HG03175 (cell line): ENCODE data around the gene LCNL1.

Source experiments
- ATAC-seq: cut with Tn5 transposase; IDR thresholded peaks from one replicate; pipeline ENCODE4 v1.9.1; 2021; ENCODE audit warnings: mild to moderate bottlenecking, moderate library complexity; ENCODE audit not compliant: unreplicated experiment

The LCNL1 gene

GRCh38 chr9:137009217-137009616, 26.4 kb downstream of the LCNL1 start:
- no peak for ATAC-seq

- ATAC-seq = no peak
Observed at GRCh38 chr9:137009938-137010732, 27.3 kb downstream of the LCNL1 start.

GRCh38 chr9:137011156-137011555, 28.4 kb downstream of the LCNL1 start:
- ATAC-seq = no peak

GRCh38 chr9:137011907-137012675, 29.3 kb downstream of the LCNL1 start:
- ATAC-seq = no peak

- ATAC-seq = no peak
Observed at GRCh38 chr9:137012694-137013570, 30.1 kb downstream of the LCNL1 start.

- no peak for ATAC-seq
Observed at GRCh38 chr9:137013571-137013940, 30.8 kb downstream of the LCNL1 start.

GRCh38 chr9:137014166-137014565, 31.4 kb downstream of the LCNL1 start:
- no peak for ATAC-seq

GRCh38 chr9:137014776-137015539, 32.2 kb downstream of the LCNL1 start:
- no peak for ATAC-seq

- no peak for ATAC-seq
Observed at GRCh38 chr9:137015540-137015930, 32.7 kb downstream of the LCNL1 start.

GRCh38 chr9:137015976-137016375, 33.2 kb downstream of the LCNL1 start:
- ATAC-seq = no peak

GRCh38 chr9:137016436-137016835, 33.6 kb downstream of the LCNL1 start:
- no peak for ATAC-seq

GRCh38 chr9:137017071-137017470, 34.3 kb downstream of the LCNL1 start:
- ATAC-seq = no peak

- ATAC-seq = no peak
Observed at GRCh38 chr9:137017791-137018497, 35.2 kb downstream of the LCNL1 start.

- ATAC-seq = no peak
Observed at GRCh38 chr9:137018761-137019559, 36.2 kb downstream of the LCNL1 start.

GRCh38 chr9:137019891-137020683, 37.3 kb downstream of the LCNL1 start:
- no peak for ATAC-seq

GRCh38 chr9:137020771-137021567, 38.2 kb downstream of the LCNL1 start:
- no peak for ATAC-seq

GRCh38 chr9:137021568-137021978, 38.8 kb downstream of the LCNL1 start:
- ATAC-seq = no peak
